Tibial nerve (tissue), 3 donors: ENCODE results near the gene LRRC61.

Experiments used
- CTCF ChIP-seq, 5 experiments: fragments of 200-600 bp in 3 of 5; fragments of 450-650 bp in 2 of 5; sonication (generic) in 3 of 5; IDR thresholded peaks; one replicate each; pipeline ENCODE4 v1.5.1; 2016 to 2019; ENCODE audit warnings: antibody characterized with exemption in 5 of 5, mild to moderate bottlenecking in 3 of 5, moderate library complexity in 2 of 5
- POLR2A ChIP-seq, 2 donors: fragments of 450-650 bp; IDR thresholded peaks; one replicate each; pipeline ENCODE4 v1.6.1; 2017; ENCODE audit warnings: antibody characterized with exemption in 2 of 2, mild to moderate bottlenecking in 2 of 2, moderate library complexity in 2 of 2

GRCh38 chr7:150340875-150341262 is 17.7 kb downstream of the LRRC61 start:
- no peak for TF ChIP-seq POLR2A (IDR thresholded peaks at IDR 0.05)
- no peak for TF ChIP-seq CTCF (IDR thresholded peaks at IDR 0.05)
